Testis (tissue), 3 donors: ENCODE measurements around the gene OAS2. TPM values are rescaled to one million over a fixed set of nuclear protein-coding genes. Genes with fewer than 3 reads are reported as not detected.
"Not testable (repeated sequence)": the region's sequence is repeated elsewhere in the genome, so short reads cannot be mapped to it uniquely, and the experiment has no call there.

ENCODE experiments used
- DNase-seq: peaks from one replicate; pipeline ENCODE4 v3.0.0-alpha.2; 2019
- H3K27ac ChIP-seq, 2 donors: fragments of 200-600 bp; sonication (generic); one replicate each; pipeline ENCODE4 v1.5.1; 2019
- H3K27me3 ChIP-seq: fragments of 200-600 bp; sonication (generic); one replicate; pipeline ENCODE4 v1.5.1; 2019
- H3K36me3 ChIP-seq: fragments of 200-600 bp; sonication (generic); one replicate; pipeline ENCODE4 v1.5.1; 2017; ENCODE audit warnings: low read depth; ENCODE audit errors: missing control alignments
- H3K4me1 ChIP-seq: fragments of 200-600 bp; sonication (generic); one replicate; pipeline ENCODE4 v1.5.1; 2019
- H3K4me3 ChIP-seq, 2 donors: fragments of 200-600 bp; sonication (generic); one replicate each; pipeline ENCODE4 v1.5.1; 2017 to 2019
- H3K9me3 ChIP-seq: fragments of 200-600 bp; sonication (generic); one replicate; pipeline ENCODE4 v1.5.1; 2017
- POLR2A ChIP-seq: fragments of 450-650 bp; IDR thresholded peaks from one replicate; pipeline ENCODE4 v1.6.1; 2017; ENCODE audit warnings: antibody characterized with exemption, mild to moderate bottlenecking, moderate library complexity
- WGBS, 2 donors: methylation state at CpG; one replicate each; pipeline ENCODE4 v1.1.5; 2018; 5-methylcytosine and 5-hydroxymethylcytosine counted together
- intact Hi-C: fragments of 100-400 bp; cut with DNase I; formaldehyde crosslinking; loops from one replicate; pipeline ENCODE4 v1.15.1; 2023; ENCODE audit warnings: low total_unique reads
- polyA plus RNA-seq: library from polyadenylated mRNA; stranded (reverse); fragments of 350-450 nt; fragmentation: Illumina TruSeq; extraction: RNeasy Lipid Tissue Mini Kit (QIAGEN cat#74804); gene quantifications from one replicate; pipeline ENCODE4 v1.2.3, GENCODE V29; 2014; ENCODE audit warnings: low read depth, low replicate concordance; ENCODE audit not compliant: insufficient read depth
- total RNA-seq, 2 donors: library from RNA; depleted of rRNA; stranded (reverse); fragments of >200 nt; gene quantifications; one replicate each; pipeline ENCODE4 v1.2.3, GENCODE V29; 2016
- TF ChIP-seq, protein P1 (sequence below), 3 experiments: fragments of 450-650 bp in 2 of 3; fragments of 200-600 bp in 1 of 3; sonication (generic) in 1 of 3; IDR thresholded peaks; one replicate each; pipeline ENCODE4 v1.5.1; 2016 to 2019; ENCODE audit warnings: antibody characterized with exemption in 3 of 3, mild to moderate bottlenecking in 2 of 3, moderate library complexity in 1 of 3

The OAS2 gene
- total and polyA plus RNA-seq, 3 donors from 2014 or later = 3.2 to 9.0 (median 3.5) TPM

DNA sequence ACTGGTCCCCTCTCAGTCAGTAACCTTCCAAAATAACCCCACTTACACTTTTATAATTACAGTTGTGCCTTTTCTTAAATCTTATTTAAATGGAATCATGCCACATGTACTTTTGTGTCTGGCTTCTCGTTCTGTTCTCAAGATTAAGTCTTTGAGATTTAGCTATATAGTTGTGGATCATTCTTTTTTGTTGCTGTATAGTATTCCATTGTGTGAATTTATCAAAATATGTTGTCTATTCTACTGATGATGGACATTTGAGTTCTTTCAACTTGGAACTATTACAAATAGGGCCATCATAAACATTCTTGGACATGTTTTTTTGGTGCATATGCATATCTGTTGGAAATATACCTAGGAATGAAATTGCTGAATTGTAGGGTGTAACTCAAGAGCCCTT lies 31.0 kb upstream of the OAS2 start:
- TF ChIP-seq, protein P1, sequence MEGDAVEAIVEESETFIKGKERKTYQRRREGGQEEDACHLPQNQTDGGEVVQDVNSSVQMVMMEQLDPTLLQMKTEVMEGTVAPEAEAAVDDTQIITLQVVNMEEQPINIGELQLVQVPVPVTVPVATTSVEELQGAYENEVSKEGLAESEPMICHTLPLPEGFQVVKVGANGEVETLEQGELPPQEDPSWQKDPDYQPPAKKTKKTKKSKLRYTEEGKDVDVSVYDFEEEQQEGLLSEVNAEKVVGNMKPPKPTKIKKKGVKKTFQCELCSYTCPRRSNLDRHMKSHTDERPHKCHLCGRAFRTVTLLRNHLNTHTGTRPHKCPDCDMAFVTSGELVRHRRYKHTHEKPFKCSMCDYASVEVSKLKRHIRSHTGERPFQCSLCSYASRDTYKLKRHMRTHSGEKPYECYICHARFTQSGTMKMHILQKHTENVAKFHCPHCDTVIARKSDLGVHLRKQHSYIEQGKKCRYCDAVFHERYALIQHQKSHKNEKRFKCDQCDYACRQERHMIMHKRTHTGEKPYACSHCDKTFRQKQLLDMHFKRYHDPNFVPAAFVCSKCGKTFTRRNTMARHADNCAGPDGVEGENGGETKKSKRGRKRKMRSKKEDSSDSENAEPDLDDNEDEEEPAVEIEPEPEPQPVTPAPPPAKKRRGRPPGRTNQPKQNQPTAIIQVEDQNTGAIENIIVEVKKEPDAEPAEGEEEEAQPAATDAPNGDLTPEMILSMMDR (IDR thresholded peaks at IDR 0.05) = no peak
- TF ChIP-seq POLR2A = no peak
- no peaks in the 10 kb centered on the region for H3K36me3 ChIP-seq
- H3K27ac ChIP-seq = no peak overlapping the region
- H3K9me3 ChIP-seq = no peaks in the 10 kb centered on the region
- no peaks in the 10 kb centered on the region for H3K4me1 ChIP-seq
- intact Hi-C loops = no loop called here
- H3K4me3 ChIP-seq = no peak overlapping the region
- DNase-seq = no peak
- 3 to 31% methylated on average over 1 of the region's 1 CpG for WGBS, 2 donors
- H3K27me3 ChIP-seq = no peaks in the 10 kb centered on the region

DNA sequence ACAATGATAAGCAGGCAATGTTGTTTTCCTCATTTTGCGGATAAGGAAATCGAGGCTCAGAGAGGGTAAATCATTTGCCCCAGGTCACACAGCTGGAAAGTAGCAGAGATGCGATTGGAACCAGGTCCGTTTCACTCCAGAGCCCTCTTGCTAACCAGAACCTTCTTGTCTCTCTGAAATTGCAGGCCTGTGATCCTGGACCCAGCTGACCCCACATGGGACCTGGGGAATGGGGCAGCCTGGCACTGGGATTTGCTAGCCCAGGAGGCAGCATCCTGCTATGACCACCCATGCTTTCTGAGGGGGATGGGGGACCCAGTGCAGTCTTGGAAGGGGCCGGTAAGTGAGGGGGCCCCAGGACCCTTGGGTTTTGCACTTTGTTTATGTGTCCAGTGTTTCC lies 30.6 kb upstream of the OAS2 start:
- WGBS, 2 donors = 94 to 97% methylated on average over 5 of the region's 5 CpGs

DNA sequence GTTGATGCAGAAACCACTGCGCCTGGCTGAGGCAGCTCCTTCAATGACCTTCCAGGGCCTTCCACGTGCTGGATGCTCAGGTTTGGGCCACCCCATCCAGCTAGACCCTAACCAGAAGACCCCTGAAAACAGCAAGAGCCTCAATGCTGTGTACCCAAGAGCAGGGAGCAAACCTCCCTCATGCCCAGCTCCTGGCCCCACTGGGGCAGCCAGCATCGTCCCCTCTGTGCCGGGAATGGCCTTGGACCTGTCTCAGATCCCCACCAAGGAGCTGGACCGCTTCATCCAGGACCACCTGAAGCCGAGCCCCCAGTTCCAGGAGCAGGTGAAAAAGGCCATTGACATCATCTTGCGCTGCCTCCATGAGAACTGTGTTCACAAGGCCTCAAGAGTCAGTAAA lies 29.5 kb upstream of the OAS2 start:
- intact Hi-C loops = no loop called here
- H3K4me1 ChIP-seq = no peaks in the 10 kb centered on the region
- no peak for DNase-seq
- WGBS, 2 donors = 91 to 100% methylated on average over 5 to 7 of the region's 7 CpGs
- no peak overlapping the region for H3K27ac ChIP-seq
- H3K27me3 ChIP-seq = no peaks in the 10 kb centered on the region
- no peak for TF ChIP-seq POLR2A
- TF ChIP-seq, protein P1 (IDR thresholded peaks at IDR 0.05) = no peak
- H3K4me3 ChIP-seq = no peak overlapping the region
- H3K9me3 ChIP-seq = no peaks in the 10 kb centered on the region
- no peaks in the 10 kb centered on the region for H3K36me3 ChIP-seq

More for the DNA sequence above, 30.6 kb upstream of the OAS2 start:
- DNase-seq = no peak
- Histone ChIP-seq H3K4me3 (no peak overlapping the region), H3K27ac (no peak overlapping the region), H3K27me3 (no peaks in the 10 kb centered on the region), H3K4me1 (no peaks in the 10 kb centered on the region), H3K9me3 (no peaks in the 10 kb centered on the region), H3K36me3 (no peaks in the 10 kb centered on the region)
- intact Hi-C loops = no loop called here
- TF ChIP-seq, protein P1 (IDR thresholded peaks at IDR 0.05) = no peak
- TF ChIP-seq POLR2A = no peak

DNA sequence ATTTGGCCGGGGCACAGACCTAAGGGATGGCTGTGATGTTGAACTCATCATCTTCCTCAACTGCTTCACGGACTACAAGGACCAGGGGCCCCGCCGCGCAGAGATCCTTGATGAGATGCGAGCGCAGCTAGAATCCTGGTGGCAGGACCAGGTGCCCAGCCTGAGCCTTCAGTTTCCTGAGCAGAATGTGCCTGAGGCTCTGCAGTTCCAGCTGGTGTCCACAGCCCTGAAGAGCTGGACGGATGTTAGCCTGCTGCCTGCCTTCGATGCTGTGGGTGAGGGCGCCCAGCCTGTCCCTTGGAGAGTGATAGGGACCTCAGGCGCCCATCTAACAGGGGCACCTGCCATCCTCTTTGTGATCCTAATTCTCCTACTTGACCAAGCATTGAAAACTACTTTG lies 27.6 kb upstream of the OAS2 start:
- WGBS, 2 donors = 93 to 98% methylated on average over 5 to 11 of the region's 11 CpGs
- Histone ChIP-seq H3K27me3 (no peaks in the 10 kb centered on the region), H3K27ac (no peak overlapping the region), H3K4me1 (no peaks in the 10 kb centered on the region), H3K4me3 (no peak overlapping the region), H3K36me3 (no peaks in the 10 kb centered on the region), H3K9me3 (no peaks in the 10 kb centered on the region)
- intact Hi-C loops = no loop called here
- TF ChIP-seq, protein P1 (IDR thresholded peaks at IDR 0.05) = no peak
- no peak for TF ChIP-seq POLR2A
- no peak for DNase-seq

DNA sequence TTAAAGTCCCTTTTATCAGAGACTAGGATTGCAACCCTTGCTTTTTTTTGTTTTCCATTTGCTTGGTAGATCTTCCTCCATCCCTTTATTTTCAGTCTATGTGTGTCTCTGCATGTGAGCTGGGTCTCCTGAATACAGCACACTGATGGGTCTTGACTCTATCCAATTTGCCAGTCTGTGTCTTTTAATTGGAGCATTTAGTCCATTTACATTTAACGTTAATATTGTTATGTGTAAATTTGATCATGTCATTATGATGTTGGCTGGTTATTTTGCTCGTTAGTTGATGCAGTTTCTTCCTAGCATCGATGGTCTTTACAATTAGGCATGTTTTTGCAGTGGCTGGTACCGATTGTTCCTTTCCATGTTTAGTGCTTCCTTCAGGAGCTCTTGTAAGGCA lies 21.2 kb upstream of the OAS2 start:
- H3K27me3 ChIP-seq, DNase-seq, H3K27ac ChIP-seq, H3K9me3 ChIP-seq, H3K36me3 ChIP-seq, H3K4me3 ChIP-seq, intact Hi-C loops, H3K4me1 ChIP-seq: not testable (repeated sequence)
- WGBS, 2 donors = 93% methylated on average over 4 of the region's 4 CpGs
